HepG2 (cell line): ENCODE results near the gene ZFP90. TPM values are rescaled to one million over a fixed set of nuclear protein-coding genes. Genes with fewer than 3 reads are reported as not detected.

Experiments used
- ARID2 ChIP-seq: sonication (generic); formaldehyde crosslinking; IDR thresholded peaks from 2 replicates; pipeline ENCODE4 v1.8.1; 2022; ENCODE audit warnings: mild to moderate bottlenecking, missing genetic modification reagents, borderline replicate concordance
- ARID3A ChIP-seq: IDR thresholded peaks from 2 replicates; pipeline ENCODE4 v1.6.1; 2012; ENCODE audit warnings: low read depth, low read length, improper control_type of control experiment
- ATAD3A ChIP-seq: sonication (generic); formaldehyde crosslinking; IDR thresholded peaks from 2 replicates; pipeline ENCODE4 v1.4.0; 2020; ENCODE audit warnings: missing genetic modification reagents
- CBFB ChIP-seq: sonication (generic); formaldehyde crosslinking; IDR thresholded peaks from 2 replicates; pipeline ENCODE4 v1.4.0; 2020; ENCODE audit warnings: missing genetic modification reagents
- GFI1 ChIP-seq: sonication (generic); formaldehyde crosslinking; IDR thresholded peaks from 2 replicates; pipeline ENCODE4 v1.5.0; 2020; ENCODE audit warnings: missing genetic modification reagents, mild to moderate bottlenecking, borderline replicate concordance
- HMG20B ChIP-seq: conservative IDR thresholded peaks from 2 replicates; pipeline ENCODE4 v1.6.1; 2016; ENCODE audit warnings: missing genetic modification reagents, missing compliant biosample characterization
- KAT8 ChIP-seq: IDR thresholded peaks from 2 replicates; pipeline ENCODE4 v1.6.1; 2016; ENCODE audit warnings: missing genetic modification reagents, missing compliant biosample characterization
- PPARG ChIP-seq: conservative IDR thresholded peaks from 2 replicates; pipeline ENCODE4 v1.6.1; 2016; ENCODE audit warnings: missing biosample characterization, missing genetic modification reagents
- RBM22 ChIP-seq: fragments of 200-400 bp; formaldehyde crosslinking; optimal IDR thresholded peaks from 2 replicates; pipeline ENCODE3; 2017; ENCODE audit warnings: mild to moderate bottlenecking, low read length, moderate library complexity
- REXO4 ChIP-seq: sonication (generic); formaldehyde crosslinking; IDR thresholded peaks from 2 replicates; pipeline ENCODE4 v1.8.0; 2022; ENCODE audit warnings: missing genetic modification reagents, mild to moderate bottlenecking, borderline replicate concordance
- SYNCRIP ChIP-seq: fragments of 200-400 bp; formaldehyde crosslinking; IDR thresholded peaks from 2 replicates; pipeline ENCODE4 v1.6.1; 2018; ENCODE audit warnings: mild to moderate bottlenecking, low read depth, low read length; ENCODE audit not compliant: insufficient read depth
- UBTF ChIP-seq: sonication (generic); formaldehyde crosslinking; IDR thresholded peaks from 2 replicates; pipeline ENCODE4 v1.4.0; 2020; ENCODE audit warnings: mild to moderate bottlenecking, missing genetic modification reagents
- YEATS4 ChIP-seq: sonication (generic); formaldehyde crosslinking; IDR thresholded peaks from 2 replicates; pipeline ENCODE4 v1.4.0; 2020; ENCODE audit warnings: missing genetic modification reagents, borderline replicate concordance
- ZNF382 ChIP-seq: sonication (generic); formaldehyde crosslinking; IDR thresholded peaks from 2 replicates; pipeline ENCODE4 v1.5.0; 2020; ENCODE audit warnings: missing genetic modification reagents, mild to moderate bottlenecking, borderline replicate concordance
- ZNF709 ChIP-seq: sonication (generic); formaldehyde crosslinking; IDR thresholded peaks from 2 replicates; pipeline ENCODE4 v1.5.0; 2020; ENCODE audit warnings: mild to moderate bottlenecking, missing genetic modification reagents
- ZNF724P ChIP-seq: sonication (generic); formaldehyde crosslinking; IDR thresholded peaks from 2 replicates; pipeline ENCODE4 v1.8.0; 2022; ENCODE audit warnings: missing genetic modification reagents, borderline replicate concordance
- ZNF746 ChIP-seq: sonication (generic); formaldehyde crosslinking; IDR thresholded peaks from 2 replicates; pipeline ENCODE4 v1.8.0; 2022; ENCODE audit warnings: mild to moderate bottlenecking, missing genetic modification reagents
- ZNF768 ChIP-seq: sonication (generic); formaldehyde crosslinking; IDR thresholded peaks from 2 replicates; pipeline ENCODE4 v1.4.0; 2020; ENCODE audit warnings: missing genetic modification reagents
- polyA plus RNA-seq, 8 experiments: library from polyadenylated mRNA; depleted of rRNA in 3 of 8; stranded (reverse) in 7 of 8; unstranded in 1 of 8; fragments of >200 nt; fragmentation: Illumina TruSeq in 4 of 8; extraction: Trizol in 4 of 8; gene quantifications; 2 replicates each; pipeline versions ENCODE4 v1.2.1 to v1.2.3, GENCODE V29; 2011 to 2016; ENCODE audit warnings: low read depth in 4 of 8, missing spikeins in 1 of 8, mixed read lengths in 1 of 8; ENCODE audit not compliant: insufficient read depth in 1 of 8
- total RNA-seq, 5 experiments: library from RNA; depleted of rRNA; stranded (reverse); fragments of >200 nt; fragmentation: Illumina TruSeq; extraction: Trizol; gene quantifications; 2 replicates each; pipeline ENCODE4 v1.2.3, GENCODE V29; 2016; ENCODE audit warnings: low read depth in 1 of 5
- TF ChIP-seq, protein P1 (sequence below): sonication (generic); formaldehyde crosslinking; IDR thresholded peaks from 2 replicates; pipeline ENCODE4 v1.5.0; 2020; ENCODE audit warnings: mild to moderate bottlenecking, missing genetic modification reagents, borderline replicate concordance

Gene ZFP90
- total and polyA plus RNA-seq, 2 of the 13 experiments (the other 11 are each of a cell fraction or from before 2014, with no cell fraction given): 17.6 to 18.9 TPM

- peak; percentile 69 for TF ChIP-seq KAT8
- TF ChIP-seq, protein P1, sequence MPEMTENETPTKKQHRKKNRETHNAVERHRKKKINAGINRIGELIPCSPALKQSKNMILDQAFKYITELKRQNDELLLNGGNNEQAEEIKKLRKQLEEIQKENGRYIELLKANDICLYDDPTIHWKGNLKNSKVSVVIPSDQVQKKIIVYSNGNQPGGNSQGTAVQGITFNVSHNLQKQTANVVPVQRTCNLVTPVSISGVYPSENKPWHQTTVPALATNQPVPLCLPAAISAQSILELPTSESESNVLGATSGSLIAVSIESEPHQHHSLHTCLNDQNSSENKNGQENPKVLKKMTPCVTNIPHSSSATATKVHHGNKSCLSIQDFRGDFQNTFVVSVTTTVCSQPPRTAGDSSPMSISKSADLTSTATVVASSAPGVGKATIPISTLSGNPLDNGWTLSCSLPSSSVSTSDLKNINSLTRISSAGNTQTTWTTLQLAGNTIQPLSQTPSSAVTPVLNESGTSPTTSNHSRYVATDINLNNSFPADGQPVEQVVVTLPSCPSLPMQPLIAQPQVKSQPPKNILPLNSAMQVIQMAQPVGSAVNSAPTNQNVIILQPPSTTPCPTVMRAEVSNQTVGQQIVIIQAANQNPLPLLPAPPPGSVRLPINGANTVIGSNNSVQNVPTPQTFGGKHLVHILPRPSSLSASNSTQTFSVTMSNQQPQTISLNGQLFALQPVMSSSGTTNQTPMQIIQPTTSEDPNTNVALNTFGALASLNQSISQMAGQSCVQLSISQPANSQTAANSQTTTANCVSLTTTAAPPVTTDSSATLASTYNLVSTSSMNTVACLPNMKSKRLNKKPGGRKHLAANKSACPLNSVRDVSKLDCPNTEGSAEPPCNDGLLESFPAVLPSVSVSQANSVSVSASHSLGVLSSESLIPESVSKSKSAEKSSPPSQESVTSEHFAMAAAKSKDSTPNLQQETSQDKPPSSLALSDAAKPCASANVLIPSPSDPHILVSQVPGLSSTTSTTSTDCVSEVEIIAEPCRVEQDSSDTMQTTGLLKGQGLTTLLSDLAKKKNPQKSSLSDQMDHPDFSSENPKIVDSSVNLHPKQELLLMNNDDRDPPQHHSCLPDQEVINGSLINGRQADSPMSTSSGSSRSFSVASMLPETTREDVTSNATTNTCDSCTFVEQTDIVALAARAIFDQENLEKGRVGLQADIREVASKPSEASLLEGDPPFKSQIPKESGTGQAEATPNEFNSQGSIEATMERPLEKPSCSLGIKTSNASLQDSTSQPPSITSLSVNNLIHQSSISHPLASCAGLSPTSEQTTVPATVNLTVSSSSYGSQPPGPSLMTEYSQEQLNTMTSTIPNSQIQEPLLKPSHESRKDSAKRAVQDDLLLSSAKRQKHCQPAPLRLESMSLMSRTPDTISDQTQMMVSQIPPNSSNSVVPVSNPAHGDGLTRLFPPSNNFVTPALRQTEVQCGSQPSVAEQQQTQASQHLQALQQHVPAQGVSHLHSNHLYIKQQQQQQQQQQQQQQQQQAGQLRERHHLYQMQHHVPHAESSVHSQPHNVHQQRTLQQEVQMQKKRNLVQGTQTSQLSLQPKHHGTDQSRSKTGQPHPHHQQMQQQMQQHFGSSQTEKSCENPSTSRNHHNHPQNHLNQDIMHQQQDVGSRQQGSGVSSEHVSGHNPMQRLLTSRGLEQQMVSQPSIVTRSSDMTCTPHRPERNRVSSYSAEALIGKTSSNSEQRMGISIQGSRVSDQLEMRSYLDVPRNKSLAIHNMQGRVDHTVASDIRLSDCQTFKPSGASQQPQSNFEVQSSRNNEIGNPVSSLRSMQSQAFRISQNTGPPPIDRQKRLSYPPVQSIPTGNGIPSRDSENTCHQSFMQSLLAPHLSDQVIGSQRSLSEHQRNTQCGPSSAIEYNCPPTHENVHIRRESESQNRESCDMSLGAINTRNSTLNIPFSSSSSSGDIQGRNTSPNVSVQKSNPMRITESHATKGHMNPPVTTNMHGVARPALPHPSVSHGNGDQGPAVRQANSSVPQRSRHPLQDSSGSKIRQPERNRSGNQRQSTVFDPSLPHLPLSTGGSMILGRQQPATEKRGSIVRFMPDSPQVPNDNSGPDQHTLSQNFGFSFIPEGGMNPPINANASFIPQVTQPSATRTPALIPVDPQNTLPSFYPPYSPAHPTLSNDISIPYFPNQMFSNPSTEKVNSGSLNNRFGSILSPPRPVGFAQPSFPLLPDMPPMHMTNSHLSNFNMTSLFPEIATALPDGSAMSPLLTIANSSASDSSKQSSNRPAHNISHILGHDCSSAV (CRISPR knock-in tag): no peak
- no peak for TF ChIP-seq ARID3A
- no peak for TF ChIP-seq ZNF382 (CRISPR knock-in tag)
- TF ChIP-seq ZNF709 (CRISPR knock-in tag): 0 out of 2 replicates have a peak, but pooled peaks have one; percentile 53
- no peak for TF ChIP-seq GFI1 (CRISPR knock-in tag)
- no peak for TF ChIP-seq ZNF746 (CRISPR knock-in tag)
- TF ChIP-seq ATAD3A: no peak
- TF ChIP-seq CBFB: peak; percentile 54; the same call in 1 of the 2 replicates
- TF ChIP-seq REXO4 (CRISPR knock-in tag): no peak
- peak; percentile 98 for TF ChIP-seq RBM22
- 0 out of 2 replicates have a peak, but pooled peaks have one; percentile 60 for TF ChIP-seq ZNF724P (CRISPR knock-in tag)
- TF ChIP-seq UBTF (CRISPR knock-in tag): peak; percentile 57; the same call in 1 of the 2 replicates
- TF ChIP-seq ARID2: no peak
- peak; percentile 23; the same call in 1 of the 2 replicates for TF ChIP-seq PPARG (CRISPR knock-in tag)
- peak; percentile 63 for TF ChIP-seq YEATS4 (CRISPR knock-in tag)
- no peak for TF ChIP-seq SYNCRIP
- TF ChIP-seq HMG20B (CRISPR knock-in tag): no peak; the same call in 1 of the 2 replicates
- peak; percentile 40; the same call in 1 of the 2 replicates for TF ChIP-seq ZNF768 (CRISPR knock-in tag)
Observed at GRCh38 chr16:68520649-68521086, 18.4 kb upstream of the ZFP90 start (continued).
